Hair follicular keratinocyte (primary cell): ENCODE data around the gene GRIFIN. TPM values are rescaled to one million over a fixed set of nuclear protein-coding genes. Genes with fewer than 3 reads are reported as not detected.

Source experiments
- total RNA-seq: library from RNA; depleted of rRNA; stranded (reverse); fragments of >200 nt; gene quantifications from 2 replicates; pipeline ENCODE4 v1.2.3, GENCODE V29; 2015

Gene GRIFIN, protein sequence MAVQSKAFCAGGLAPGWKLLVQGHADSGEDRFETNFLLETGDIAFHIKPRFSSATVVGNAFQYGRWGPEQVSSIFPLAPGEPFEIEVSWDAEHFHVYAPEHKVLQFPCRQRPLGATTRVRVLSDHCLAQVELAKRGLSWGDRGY
- total RNA-seq = not detected in 2 replicates

GRCh38 chr7:2476298-2476697 lies at the start of gene GRIFIN:
Gene GRIFIN, minus strand, starts transcription at chr7:2476398. Its CDS starts 15 bp downstream, at chr7:2476383.

DNA sequence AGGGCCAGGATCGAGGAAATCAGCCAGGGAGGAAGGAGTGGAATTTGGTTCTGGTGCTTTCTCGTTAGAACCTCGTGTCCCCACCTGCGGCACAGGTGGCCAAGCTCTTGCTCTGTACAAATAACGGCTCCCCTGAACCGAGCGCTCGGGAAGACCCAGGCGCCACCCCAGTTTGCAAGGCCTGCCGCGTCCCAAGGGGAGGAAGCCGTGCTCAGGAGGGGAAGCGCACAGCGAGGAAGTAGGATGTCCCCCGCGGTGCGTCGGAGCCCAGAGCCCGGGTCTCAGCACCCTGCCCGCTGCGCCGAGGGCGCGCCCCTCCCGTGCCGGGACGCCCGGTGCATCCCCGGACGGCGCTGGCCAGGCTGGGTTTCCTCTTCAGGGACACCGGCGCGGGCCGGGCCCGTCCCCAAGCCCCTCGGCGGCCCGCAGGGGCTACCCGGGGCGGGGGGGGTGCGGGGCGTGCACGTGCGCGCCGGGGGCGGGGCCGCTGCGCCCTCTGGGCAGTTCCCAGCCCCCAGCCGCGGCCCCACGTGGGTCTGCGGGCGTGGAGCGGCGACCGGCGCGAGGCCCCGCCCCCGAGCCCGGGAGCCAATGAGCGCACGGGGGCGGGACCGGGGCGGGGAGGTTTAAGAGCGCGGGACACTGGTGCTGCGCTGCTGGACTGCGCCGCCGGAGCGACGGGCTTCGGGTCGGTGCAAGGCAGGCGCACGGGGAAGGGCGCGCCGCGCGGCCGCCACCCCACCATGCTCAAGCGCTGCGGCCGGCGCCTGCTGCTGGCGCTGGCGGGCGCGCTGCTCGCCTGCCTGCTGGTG lies 43.1 kb upstream of the GRIFIN start, which contains the start of gene LFNG:
Gene LFNG, plus strand, starts transcription at position 656 of the 812 bp plus-strand sequence. Its CDS starts 88 bp downstream, at position 744.

Other genes starting within 250 kb of the GRIFIN start
- gene MAD1L1, start 243.5 kb downstream of the GRIFIN start, total RNA-seq = 38.6 and 38.8 TPM in 2 replicates
- gene MRM2, start 234.2 kb downstream of the GRIFIN start, total RNA-seq = 16.5 and 38.4 TPM in 2 replicates
- 57.8 and 99.3 TPM in 2 replicates for gene NUDT1, start 234.2 kb downstream of the GRIFIN start, total RNA-seq
- 8.5 and 9.1 TPM in 2 replicates for gene SNX8, start 162.0 kb downstream of the GRIFIN start, total RNA-seq
- gene EIF3B, start 121.6 kb downstream of the GRIFIN start, total RNA-seq = 121 and 183 TPM in 2 replicates
- gene CHST12, start 72.8 kb downstream of the GRIFIN start, total RNA-seq = 3.2 and 4.7 TPM in 2 replicates
- gene LFNG, start 43.4 kb upstream of the GRIFIN start, total RNA-seq = 11.9 and 30.1 TPM in 2 replicates
- gene BRAT1, start 79.1 kb upstream of the GRIFIN start, total RNA-seq = 39.7 and 50.8 TPM in 2 replicates
- 11.1 and 11.2 TPM in 2 replicates for gene IQCE, start 82.6 kb upstream of the GRIFIN start, total RNA-seq
- 34.8 and 36.3 TPM in 2 replicates for gene TTYH3, start 155.6 kb upstream of the GRIFIN start, total RNA-seq
- gene AMZ1, start 211.8 kb upstream of the GRIFIN start, total RNA-seq = under 0.01 and 0.04 TPM in 2 replicates